NCI-H146 treated with DMSO at 0.1 percent for 48 hours (cell line): ENCODE data around the gene GRIK3.
"Not testable (repeated sequence)": the region's sequence is repeated elsewhere in the genome, so short reads cannot be mapped to it uniquely, and the experiment has no call there.

Experiments
- DNase-seq: peaks from one replicate; lab custom pipeline; 2025; ENCODE audit not compliant: unreplicated experiment; lab: John Stamatoyannopoulos, UW

Gene GRIK3

GRCh38 chr1:37034121-37035013 is at the start of gene GRIK3:
TSS of gene GRIK3 (minus strand) at chr1:37034515. CDS start at chr1:37034108, 407 bp downstream.
- peak; percentile 25 for DNase-seq

- no peak for DNase-seq
Observed at GRCh38 chr1:37084013-37084412, 49.7 kb upstream of the GRIK3 start.

- no peak for DNase-seq
Observed at GRCh38 chr1:37083603-37084002, 49.3 kb upstream of the GRIK3 start.

- not testable (repeated sequence) for DNase-seq
Observed at GRCh38 chr1:37080296-37080986, 46.1 kb upstream of the GRIK3 start.

GRCh38 chr1:37078866-37079265 is 44.6 kb upstream of the GRIK3 start:
- no peak for DNase-seq

DNA sequence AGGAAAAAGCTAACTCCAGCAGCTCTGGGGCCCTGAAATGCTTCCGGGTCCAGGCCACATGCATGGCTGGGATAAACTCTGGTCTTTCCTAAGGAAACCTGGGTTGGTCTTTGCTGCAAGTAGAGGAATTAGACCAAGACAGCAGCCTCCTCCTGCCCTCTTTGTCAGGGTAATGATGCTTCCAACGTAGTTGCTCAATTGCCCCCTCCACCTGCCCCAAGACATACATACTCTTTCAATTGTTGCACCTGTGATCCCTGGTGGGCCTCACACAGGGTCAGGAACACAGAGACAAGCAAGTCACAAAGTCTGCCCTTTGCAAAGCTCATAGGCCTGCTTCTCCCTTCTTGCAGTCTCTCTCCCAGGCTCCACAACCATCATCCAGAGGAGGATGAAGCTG is 41.9 kb upstream of the GRIK3 start:
- no peak for DNase-seq

- DNase-seq, result no peak
Observed at GRCh38 chr1:37073854-37074379, 39.6 kb upstream of the GRIK3 start.

- DNase-seq, result no peak
Observed at GRCh38 chr1:37073152-37073853, 39.0 kb upstream of the GRIK3 start.

GRCh38 chr1:37071829-37072228 is 37.5 kb upstream of the GRIK3 start:
- DNase-seq, result no peak

- no peak for DNase-seq
Observed at GRCh38 chr1:37070126-37070525, 35.8 kb upstream of the GRIK3 start.

DNA sequence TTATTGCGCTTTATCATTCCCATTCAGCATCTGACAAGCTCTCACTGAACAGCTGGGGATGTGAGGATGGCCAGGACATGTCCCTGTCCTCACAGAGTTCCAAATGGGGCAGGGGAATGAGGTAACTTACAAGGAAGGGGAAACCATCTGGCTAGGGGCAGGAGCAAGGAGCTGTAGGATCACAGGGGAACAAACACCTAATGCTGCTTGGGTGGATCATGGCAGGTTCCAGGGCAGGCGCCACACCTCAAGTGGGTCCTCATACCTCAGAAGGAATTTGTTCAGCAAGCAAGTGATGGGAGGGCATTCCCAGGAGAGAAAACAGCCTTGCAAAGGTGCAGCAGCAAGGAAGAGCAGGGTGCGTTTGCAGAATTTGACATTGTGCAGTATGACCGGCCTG is 35.1 kb upstream of the GRIK3 start:
- no peak for DNase-seq

DNA sequence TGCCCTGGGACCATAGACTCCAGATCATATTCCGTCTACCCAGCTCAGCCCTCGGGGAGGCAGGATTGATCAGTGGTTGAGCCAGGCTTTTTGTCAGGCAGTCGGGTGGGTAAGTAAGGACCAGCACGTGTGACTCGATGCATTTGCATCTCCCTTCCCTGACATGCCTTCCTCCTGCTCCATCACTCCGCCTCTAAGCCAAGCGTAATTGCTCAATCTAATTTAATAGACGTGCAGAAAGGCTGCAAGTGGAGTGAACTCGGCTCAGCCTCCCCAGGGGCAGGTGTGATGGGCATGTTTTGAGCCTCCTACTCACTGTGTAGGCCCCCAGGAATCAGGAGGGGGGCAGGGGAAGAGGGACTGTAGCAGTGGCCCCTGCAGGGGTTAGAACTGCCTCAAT is 34.6 kb upstream of the GRIK3 start:
- DNase-seq, result no peak

DNA sequence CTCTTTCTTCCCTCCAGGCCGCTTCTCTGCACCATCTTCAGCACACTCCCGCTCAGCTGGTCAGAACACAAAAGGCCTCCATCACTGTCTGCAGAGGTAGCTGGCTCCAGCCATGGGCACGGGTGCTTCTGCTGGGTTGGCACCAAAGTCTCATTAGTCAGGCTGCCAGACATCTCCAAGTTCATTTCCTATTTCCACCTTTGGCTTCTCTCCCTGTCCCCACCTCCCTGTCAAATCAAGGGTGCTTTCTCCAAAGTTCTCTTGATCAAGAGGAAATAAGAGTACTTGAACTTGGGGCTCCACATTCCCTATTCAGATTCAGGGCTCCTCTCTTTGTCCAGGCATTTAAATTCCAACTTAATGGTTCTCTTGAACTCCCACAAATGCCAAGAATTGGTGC is 33.9 kb upstream of the GRIK3 start:
- no peak for DNase-seq

- peak; percentile 44 for DNase-seq
Observed at GRCh38 chr1:37064039-37064438, 29.7 kb upstream of the GRIK3 start.

- no peak for DNase-seq
Observed at GRCh38 chr1:37059346-37059745, 25.0 kb upstream of the GRIK3 start.

- no peak for DNase-seq
Observed at GRCh38 chr1:37058424-37058988, 24.2 kb upstream of the GRIK3 start.

- peak; percentile 71 for DNase-seq
Observed at GRCh38 chr1:37056325-37056724, 22.0 kb upstream of the GRIK3 start.

GRCh38 chr1:37055631-37056030 is 21.3 kb upstream of the GRIK3 start:
- peak; percentile 66 for DNase-seq

DNA sequence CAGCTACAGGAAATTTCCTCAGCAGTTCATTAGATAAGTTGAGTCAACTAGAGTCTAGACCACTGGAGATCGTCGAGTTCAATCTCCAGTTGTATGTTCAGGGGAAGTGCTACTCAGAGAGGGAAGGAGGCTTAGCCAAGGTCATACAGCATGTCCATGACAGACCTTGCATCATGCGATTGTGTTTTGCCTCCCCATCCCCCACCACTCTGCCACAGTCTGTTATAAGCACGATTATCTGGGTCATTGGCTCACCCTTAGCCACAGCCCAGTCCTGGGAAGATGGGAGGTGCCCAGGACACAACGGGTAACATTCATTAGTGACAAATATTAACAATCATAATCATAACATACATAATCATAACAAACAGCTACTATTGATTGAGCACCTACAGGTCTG is 18.9 kb upstream of the GRIK3 start:
- no peak for DNase-seq

DNA sequence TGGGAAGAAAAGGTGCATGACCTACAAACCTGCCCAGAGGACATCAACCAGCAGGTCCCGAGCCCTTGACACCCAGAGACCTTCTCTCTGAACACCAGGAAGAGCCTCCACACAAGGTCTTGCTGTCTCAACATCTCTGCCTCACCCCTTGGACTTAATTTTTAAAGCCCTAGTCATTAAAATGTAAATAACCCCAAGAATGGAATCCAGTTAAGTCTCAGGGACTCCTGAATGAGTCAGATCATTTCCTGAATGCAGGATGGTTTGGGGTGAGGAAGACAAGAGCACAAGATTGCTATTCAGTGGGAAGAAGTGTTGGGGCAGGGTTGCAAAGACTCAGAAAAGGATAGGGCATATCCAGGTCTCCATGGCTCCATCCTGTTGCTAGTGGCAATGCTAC is 17.8 kb upstream of the GRIK3 start:
- no peak for DNase-seq

DNA sequence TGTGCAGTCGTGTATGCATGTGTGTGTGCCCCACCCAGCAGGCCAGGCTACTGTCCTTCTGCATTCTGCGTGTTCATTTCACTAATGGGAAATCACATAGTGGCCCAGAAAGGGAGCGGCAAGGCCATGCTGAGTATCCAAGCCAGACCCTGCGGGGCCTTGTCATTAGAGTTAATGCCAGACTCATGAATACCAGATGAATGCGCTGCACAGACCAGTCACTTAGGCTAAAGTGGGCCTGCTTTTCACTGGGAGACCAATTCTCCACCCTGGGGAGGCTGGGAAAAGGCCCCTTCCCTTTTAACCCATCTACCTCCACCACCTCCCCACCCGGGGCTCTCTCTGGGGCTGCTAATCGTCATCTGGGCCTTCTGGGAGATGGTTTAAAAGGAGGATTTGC is 17.0 kb upstream of the GRIK3 start:
- DNase-seq, result no peak
